Dendritic cell treated with granulocyte-macrophage colony-stimulating factor and Interleukin-4, amounts not matched to agents 40 ng/mL and 50 ng/mL, for 4 days (primary cell): Measurements from ENCODE around the gene KRT33B.
"Not testable (repeated sequence)": the region's sequence is repeated elsewhere in the genome, so short reads cannot be mapped to it uniquely, and the experiment has no call there.

Experiments used
- H3K27ac Mint-ChIP-seq: one replicate; pipeline ENCODE4 v1.8.0; 2022; ENCODE audit warnings: mild to moderate bottlenecking, mixed read lengths
- H3K27me3 Mint-ChIP-seq: one replicate; pipeline ENCODE4 v1.8.0; 2022; ENCODE audit warnings: mild to moderate bottlenecking, mixed read lengths
- H3K36me3 Mint-ChIP-seq: one replicate; pipeline ENCODE4 v1.8.0; 2022; ENCODE audit warnings: low read depth, mixed read lengths
- H3K4me1 Mint-ChIP-seq: one replicate; pipeline ENCODE4 v1.8.0; 2022; ENCODE audit warnings: low read depth, mixed read lengths
- H3K4me3 Mint-ChIP-seq: one replicate; pipeline ENCODE4 v1.8.0; 2022; ENCODE audit warnings: mild to moderate bottlenecking, moderate library complexity, mixed read lengths
- H3K9me3 Mint-ChIP-seq: one replicate; pipeline ENCODE4 v1.8.0; 2022; ENCODE audit warnings: mixed read lengths
- intact Hi-C: fragments of 100-400 bp; cut with micrococcal nuclease; formaldehyde crosslinking; loops from one replicate; pipeline ENCODE4 v1.15.0; 2022

KRT33B gene

DNA sequence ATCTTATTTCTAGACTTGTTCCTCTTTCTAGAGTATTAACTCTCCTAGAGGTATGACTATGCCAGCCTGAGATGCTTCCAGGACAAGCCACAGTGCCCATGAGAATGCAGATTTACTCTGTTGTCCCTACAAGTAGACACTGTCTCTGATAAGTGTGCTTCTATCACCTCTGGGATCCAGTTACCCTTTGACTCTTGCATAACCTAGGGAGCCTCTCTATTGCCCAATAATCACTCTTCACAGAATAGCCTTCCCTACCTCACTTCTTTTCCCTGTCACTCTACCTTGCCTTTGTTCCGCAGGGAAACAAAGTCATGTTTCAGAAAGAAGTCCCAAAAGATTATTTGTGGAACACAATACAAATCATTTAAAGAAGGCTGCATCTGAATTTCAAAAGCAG lies 14.1 kb upstream of the KRT33B start:
- H3K27ac Mint-ChIP-seq = no peak overlapping the region
- intact Hi-C loops = no loop called here
- no peak overlapping the region for H3K4me3 Mint-ChIP-seq
- no peaks in the 10 kb centered on the region for H3K36me3 Mint-ChIP-seq
- H3K9me3 Mint-ChIP-seq = peaks cover 16% of the 10 kb centered on the region
- H3K27me3 Mint-ChIP-seq = peaks cover 14% of the 10 kb centered on the region
- no peaks in the 10 kb centered on the region for H3K4me1 Mint-ChIP-seq

DNA sequence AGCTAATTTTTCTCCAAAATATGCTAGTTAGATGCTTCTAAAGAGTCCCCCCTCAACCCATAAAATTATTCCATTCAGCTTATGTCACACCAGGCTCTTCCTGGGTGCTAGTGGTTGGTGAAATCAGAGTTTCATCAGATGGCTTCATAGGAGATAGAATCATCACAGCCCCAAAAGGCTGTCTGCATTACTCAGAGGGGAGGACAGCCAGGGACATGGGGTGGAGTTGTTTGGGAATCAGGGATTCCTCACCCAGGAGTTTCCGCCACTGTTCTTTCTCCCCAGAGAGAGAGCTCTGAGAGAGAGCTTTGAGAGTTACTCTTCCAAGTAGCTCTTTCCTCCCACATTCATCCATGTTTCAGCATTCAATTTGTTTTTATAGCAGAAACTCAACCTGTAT lies 12.8 kb upstream of the KRT33B start:
- intact Hi-C loops = no loop called here
- H3K27ac Mint-ChIP-seq = no peak overlapping the region
- H3K4me3 Mint-ChIP-seq = no peak overlapping the region
- no peaks in the 10 kb centered on the region for H3K4me1 Mint-ChIP-seq
- no peaks in the 10 kb centered on the region for H3K36me3 Mint-ChIP-seq
- peaks cover 16% of the 10 kb centered on the region for H3K27me3 Mint-ChIP-seq
- peaks cover 13% of the 10 kb centered on the region for H3K9me3 Mint-ChIP-seq

DNA sequence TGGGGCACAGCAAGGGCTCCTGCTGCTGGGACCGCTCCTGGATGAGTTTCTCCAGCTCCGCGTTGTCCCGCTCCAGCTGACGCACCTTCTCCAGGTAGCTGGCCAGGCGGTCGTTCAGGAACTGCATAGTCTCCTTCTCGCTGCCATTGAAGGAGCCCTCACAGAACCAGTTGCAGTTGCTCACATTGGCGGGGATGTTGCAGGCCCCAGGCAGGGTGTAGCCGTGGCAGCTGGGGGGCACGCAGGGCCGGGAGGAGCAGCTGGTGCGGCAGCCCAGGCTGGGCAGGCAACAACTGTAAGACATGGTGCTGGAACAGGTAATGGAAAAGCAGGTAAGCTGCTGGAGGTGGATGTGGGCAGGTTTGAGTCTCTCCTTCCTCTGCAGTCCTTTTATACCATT lies 12.3 kb upstream of the KRT33B start, which contains the start of gene KRT34:
Gene KRT34, minus strand, starts transcription at position 364 of the 400 bp plus-strand sequence. Its CDS starts 60 bp downstream, at position 304.
- H3K27ac Mint-ChIP-seq, H3K4me3 Mint-ChIP-seq, H3K4me1 Mint-ChIP-seq, intact Hi-C loops, H3K36me3 Mint-ChIP-seq, H3K9me3 Mint-ChIP-seq: not testable (repeated sequence)
- H3K27me3 Mint-ChIP-seq = peaks cover 14% of the 10 kb centered on the region

DNA sequence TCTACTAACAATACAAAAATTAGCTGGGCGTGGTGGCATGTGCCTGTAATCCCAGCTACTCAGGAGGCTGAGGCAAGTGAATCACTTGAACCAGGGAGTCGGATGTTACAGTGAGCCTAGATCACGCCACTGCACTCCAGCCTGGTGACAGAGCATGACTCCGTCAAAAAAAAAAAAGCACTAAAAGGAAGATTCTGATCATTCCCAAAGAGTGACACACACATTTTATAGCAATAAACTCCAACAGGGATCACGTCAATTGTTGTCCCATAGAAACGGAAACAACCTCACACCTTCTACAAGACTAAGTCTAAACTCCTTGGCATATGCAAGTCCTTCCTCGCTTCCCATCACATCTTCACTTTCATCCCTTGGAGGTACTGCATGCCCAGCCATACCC lies 10.5 kb upstream of the KRT33B start:
- H3K4me1 Mint-ChIP-seq, H3K36me3 Mint-ChIP-seq, H3K27me3 Mint-ChIP-seq, H3K9me3 Mint-ChIP-seq, intact Hi-C loops, H3K4me3 Mint-ChIP-seq, H3K27ac Mint-ChIP-seq: not testable (repeated sequence)

DNA sequence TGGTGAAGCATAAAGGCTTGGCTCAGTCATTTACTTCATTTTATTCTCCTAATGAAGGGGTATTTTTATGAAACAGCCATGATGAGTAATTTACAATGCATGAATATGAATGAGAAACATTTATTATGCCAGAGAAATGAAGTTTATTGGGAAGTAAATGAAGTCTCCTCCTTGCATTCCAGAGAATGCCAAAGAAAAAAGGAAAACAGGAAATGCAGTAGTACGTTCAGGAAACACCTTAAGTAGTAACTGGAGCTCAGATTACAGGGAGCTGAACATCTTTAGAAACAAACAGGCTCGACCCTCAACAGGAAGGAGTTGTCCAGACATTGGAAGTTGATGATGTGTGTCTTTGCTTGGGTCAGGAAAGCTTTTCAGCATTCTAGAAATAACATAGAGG lies 7.9 kb upstream of the KRT33B start:
- Mint-ChIP-seq H3K36me3 (no peaks in the 10 kb centered on the region), H3K27me3 (peaks cover 14% of the 10 kb centered on the region), H3K4me1 (no peaks in the 10 kb centered on the region), H3K9me3 (no peaks in the 10 kb centered on the region), H3K27ac (no peak overlapping the region), H3K4me3 (no peak overlapping the region)
- intact Hi-C loops = no loop called here

DNA sequence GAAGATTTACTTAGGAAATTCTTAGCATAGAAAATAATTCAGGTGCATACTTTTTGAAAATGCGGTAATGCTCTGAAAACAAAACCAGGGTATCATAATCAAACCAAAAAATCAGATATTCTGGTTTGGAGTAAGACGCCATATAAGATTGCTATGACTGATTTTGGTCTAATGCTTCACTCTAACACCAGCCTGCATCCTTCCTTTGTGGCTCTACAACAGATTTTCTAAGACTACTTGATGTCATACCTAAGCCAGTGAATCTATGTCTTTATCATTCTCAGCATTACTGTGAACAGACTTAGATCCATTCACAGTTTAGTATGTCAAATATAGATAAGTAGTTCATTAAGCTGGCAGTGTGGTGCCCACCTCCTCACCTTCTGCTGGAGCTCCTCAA lies 590 bp downstream of the KRT33B start:
- H3K9me3 Mint-ChIP-seq = no peaks in the 10 kb centered on the region
- peaks cover 7% of the 10 kb centered on the region for H3K27me3 Mint-ChIP-seq
- no peaks in the 10 kb centered on the region for H3K36me3 Mint-ChIP-seq
- intact Hi-C loops = no loop called here
- no peak overlapping the region for H3K27ac Mint-ChIP-seq
- no peaks in the 10 kb centered on the region for H3K4me1 Mint-ChIP-seq
- H3K4me3 Mint-ChIP-seq = no peak overlapping the region

DNA sequence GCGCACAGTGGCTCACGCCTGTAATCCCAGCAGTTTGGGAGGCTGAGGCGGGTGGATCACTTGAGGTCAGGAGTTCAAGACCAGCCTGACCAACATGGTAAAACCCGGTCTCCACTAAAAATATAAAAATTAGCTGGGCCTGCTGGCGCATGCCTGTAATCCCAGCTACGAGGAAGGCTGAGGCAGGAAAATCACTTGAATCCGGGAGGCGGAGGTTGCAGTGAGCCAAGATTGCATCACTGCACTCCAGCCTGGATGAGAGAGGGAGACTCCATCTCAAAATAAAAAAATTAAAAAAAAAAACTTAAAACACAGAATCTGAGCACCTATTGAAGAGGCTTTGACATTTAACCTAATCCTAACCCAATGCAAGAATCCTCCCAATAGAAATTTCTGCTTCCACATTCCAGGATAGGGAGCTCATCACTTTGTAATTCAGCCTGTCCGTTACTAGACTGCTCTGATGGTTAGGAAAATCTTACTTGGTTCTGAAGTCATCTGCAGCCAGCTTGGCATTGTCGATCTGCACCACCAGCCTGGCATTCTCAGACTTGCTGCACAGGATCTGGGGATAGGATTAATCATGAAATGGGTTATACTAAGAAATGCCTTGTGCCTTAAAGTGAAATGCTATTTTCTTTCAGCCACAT lies 2.1 kb downstream of the KRT33B start:
- Mint-ChIP-seq H3K4me3 (no peak overlapping the region), H3K36me3 (no peaks in the 10 kb centered on the region), H3K27ac (no peak overlapping the region), H3K9me3 (no peaks in the 10 kb centered on the region), H3K27me3 (peaks cover 6% of the 10 kb centered on the region), H3K4me1 (no peaks in the 10 kb centered on the region)
- intact Hi-C loops = no loop called here

DNA sequence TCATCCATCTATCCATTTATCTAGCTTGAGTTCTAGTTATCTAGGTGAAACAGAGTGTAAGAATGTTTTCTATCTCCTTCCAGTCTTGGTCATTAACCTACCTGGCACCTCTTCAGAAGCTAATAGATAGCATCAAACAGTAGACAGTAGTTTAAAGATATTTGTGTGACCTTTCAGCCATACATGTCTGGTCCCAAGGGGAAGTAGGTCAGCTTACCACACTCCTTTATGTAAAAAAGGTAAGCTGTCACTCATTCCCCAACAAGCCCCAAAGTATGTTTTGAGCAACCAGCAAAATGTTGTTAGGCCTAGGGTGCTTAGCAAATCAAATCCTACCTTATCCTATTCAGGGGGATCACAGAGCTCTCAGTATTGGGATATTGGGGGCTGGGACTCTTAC lies 3.5 kb downstream of the KRT33B start:
- H3K27me3 Mint-ChIP-seq = peaks cover 4% of the 10 kb centered on the region
- no peaks in the 10 kb centered on the region for H3K9me3 Mint-ChIP-seq
- H3K4me1 Mint-ChIP-seq = no peaks in the 10 kb centered on the region
- no peak overlapping the region for H3K4me3 Mint-ChIP-seq
- H3K27ac Mint-ChIP-seq = no peak overlapping the region
- intact Hi-C loops = no loop called here
- H3K36me3 Mint-ChIP-seq = no peaks in the 10 kb centered on the region

DNA sequence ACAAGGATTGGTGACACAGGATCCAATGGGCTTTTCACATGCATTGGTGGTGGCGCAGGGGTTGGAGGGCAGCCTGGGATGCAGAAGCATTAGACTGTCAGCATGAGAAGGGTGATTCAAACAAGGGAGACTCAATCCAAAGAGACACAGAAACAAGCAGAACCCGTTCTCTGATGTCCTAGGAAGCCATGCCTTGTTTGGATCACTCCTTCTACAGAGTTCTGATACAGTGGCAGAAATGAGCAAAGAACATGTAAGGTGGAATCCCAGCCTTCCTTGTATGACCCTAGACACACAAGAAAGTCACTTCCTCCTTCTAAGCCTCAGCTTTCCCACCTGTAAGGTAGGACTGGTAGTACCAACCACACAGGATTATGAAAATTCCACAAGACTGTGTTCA lies 5.7 kb downstream of the KRT33B start:
- no peaks in the 10 kb centered on the region for H3K4me1 Mint-ChIP-seq
- H3K9me3 Mint-ChIP-seq = no peaks in the 10 kb centered on the region
- no peaks in the 10 kb centered on the region for H3K36me3 Mint-ChIP-seq
- H3K4me3 Mint-ChIP-seq = no peak overlapping the region
- intact Hi-C loops = no loop called here
- H3K27ac Mint-ChIP-seq = no peak overlapping the region
- peaks cover 8% of the 10 kb centered on the region for H3K27me3 Mint-ChIP-seq

DNA sequence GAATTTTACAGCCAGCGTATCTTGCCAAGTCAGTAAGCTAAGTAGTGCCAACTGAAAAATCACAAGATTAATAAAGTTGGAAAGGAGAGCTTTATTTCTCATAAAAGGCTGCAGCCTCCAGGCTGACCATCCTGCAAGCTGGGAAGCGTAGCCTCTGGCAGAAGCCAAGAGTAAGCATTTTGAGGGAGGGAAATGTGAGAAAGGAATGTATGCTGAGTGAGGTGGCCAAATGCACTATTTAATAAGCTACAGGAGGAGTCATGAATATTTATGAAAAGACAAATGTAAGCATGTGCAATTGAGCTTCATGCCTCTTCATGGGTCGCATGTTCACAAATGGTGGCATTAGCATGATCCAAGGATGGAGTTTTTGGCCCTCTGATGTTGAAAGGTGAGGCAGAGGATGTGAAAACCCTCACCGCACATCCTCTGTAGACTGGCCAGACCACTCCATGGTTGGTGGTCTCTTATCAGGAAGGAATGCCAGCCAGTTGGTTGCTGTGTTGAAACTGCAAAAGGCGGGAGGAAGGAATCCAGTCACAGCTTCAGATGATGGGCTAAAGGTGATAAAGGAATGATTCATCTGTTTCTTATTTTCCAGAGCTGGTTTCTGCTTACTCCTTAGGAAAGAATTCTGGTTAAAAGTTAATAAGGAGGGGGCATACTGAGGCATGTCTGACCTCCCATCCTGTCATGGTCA lies 9.2 kb downstream of the KRT33B start:
- Mint-ChIP-seq H3K9me3 (no peaks in the 10 kb centered on the region), H3K4me1 (no peaks in the 10 kb centered on the region), H3K27me3 (peaks cover 11% of the 10 kb centered on the region), H3K27ac (no peak overlapping the region), H3K4me3 (no peak overlapping the region), H3K36me3 (no peaks in the 10 kb centered on the region)
- intact Hi-C loops = no loop called here

DNA sequence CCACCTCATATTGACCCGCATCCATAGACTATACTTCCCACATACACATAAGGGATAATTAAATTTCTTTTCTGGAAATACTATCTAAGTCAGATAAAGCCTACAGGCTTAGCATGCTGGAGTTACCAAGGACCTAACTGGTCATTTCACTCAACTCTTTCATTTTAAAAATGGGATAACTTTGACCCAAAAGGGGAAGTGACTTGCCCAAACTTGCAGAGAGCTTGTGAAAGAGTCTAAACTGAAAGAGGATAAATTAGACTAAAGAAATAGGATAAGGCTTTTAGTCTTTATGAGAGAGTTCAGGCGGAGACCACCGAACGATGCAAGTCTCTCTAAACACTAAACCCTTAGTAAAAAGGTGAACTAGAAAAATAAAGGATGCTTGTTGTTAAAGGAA lies 15.1 kb downstream of the KRT33B start:
- H3K36me3 Mint-ChIP-seq = no peaks in the 10 kb centered on the region
- no peak overlapping the region for H3K27ac Mint-ChIP-seq
- no peaks in the 10 kb centered on the region for H3K4me1 Mint-ChIP-seq
- H3K9me3 Mint-ChIP-seq = no peaks in the 10 kb centered on the region
- peaks cover 9% of the 10 kb centered on the region for H3K27me3 Mint-ChIP-seq
- intact Hi-C loops = no loop called here
- H3K4me3 Mint-ChIP-seq = no peak overlapping the region

DNA sequence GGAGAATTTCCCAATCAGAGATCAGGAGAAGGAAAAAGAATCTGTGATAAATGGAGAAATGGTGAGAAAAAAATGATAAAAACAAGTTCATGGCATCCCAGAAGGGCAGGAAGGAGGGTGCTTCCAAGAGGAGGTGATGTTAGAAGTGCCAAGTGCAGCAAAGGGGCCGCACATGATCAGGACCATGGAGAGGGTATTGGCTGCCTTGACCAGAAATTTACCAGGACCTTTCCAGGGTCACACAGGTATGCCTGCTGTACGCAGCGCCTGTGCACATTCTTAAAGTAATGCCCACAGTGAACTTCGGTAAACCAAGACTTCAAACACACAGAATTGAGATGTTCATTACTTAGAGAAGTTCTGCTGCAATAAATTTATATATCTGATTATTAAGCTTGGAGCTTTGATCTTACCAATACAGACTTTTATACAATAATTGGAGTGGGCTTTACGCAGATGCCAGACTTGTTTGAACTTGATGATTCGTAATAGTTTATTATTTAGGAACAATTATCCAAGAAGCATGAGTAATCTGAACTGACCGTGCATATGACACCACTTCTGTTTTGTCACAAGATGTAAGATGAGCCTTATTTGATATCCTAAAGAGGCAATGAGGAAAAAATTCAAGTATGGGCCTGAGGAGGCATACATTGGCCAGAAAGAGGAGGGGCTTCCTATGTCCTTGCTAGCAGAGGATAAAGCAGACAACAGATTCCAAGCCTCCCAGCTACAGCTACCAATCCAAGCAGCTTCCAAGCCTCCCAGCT lies 16.8 kb downstream of the KRT33B start:
- no peak overlapping the region for H3K27ac Mint-ChIP-seq
- no peaks in the 10 kb centered on the region for H3K4me1 Mint-ChIP-seq
- no peak overlapping the region for H3K4me3 Mint-ChIP-seq
- intact Hi-C loops = no loop called here
- H3K27me3 Mint-ChIP-seq = peaks cover 7% of the 10 kb centered on the region
- no peaks in the 10 kb centered on the region for H3K36me3 Mint-ChIP-seq
- no peaks in the 10 kb centered on the region for H3K9me3 Mint-ChIP-seq

DNA sequence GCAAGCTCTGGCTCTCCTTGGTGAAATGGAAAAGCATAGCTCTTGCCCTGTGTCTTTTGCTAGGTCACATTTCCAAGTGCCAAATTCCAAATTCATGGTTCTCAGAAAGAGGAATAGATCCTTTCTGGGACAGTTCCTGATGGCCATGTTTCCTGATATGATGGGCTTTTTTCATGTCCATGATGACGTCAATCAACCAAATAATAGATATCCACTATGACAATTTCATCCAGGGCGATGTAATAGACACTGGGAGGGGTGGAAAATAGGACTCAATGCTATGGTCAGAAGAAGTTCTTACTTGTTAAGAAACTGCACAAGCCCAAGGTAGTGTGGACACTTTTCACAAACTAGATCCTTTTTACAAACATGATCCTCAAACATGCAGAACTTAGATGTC lies 18.4 kb downstream of the KRT33B start:
- H3K9me3 Mint-ChIP-seq = no peaks in the 10 kb centered on the region
- H3K36me3 Mint-ChIP-seq = no peaks in the 10 kb centered on the region
- no peak overlapping the region for H3K4me3 Mint-ChIP-seq
- intact Hi-C loops = no loop called here
- H3K4me1 Mint-ChIP-seq = no peaks in the 10 kb centered on the region
- no peak overlapping the region for H3K27ac Mint-ChIP-seq
- peaks cover 5% of the 10 kb centered on the region for H3K27me3 Mint-ChIP-seq

DNA sequence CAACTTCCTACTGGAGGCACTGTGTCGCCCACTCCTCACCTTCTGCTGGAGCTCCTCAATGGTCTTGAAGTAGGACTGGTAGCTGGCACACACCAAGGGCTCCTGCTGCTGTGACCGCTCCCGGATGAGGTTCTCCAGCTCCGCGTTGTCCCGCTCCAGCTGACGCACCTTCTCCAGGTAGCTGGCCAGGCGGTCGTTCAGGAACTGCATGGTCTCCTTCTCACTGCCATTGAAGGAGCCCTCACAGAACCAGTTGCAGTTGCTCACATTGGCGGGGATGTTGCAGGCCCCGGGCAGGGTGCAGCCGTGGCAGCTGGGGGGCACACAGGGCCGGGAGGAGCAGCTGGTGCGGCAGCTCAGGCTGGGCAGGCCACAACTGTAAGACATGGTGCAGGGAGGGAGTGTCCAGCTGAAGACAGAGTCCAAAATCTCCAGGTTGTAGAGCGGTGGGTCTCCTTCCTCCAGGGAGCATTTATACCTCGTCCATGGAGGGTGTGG lies 19.2 kb downstream of the KRT33B start, which contains the start of gene KRT33A:
Gene KRT33A, minus strand, starts transcription at position 448 of the 498 bp plus-strand sequence. Its CDS starts 61 bp downstream, at position 387.
- H3K27me3 Mint-ChIP-seq, H3K27ac Mint-ChIP-seq, intact Hi-C loops, H3K4me1 Mint-ChIP-seq, H3K36me3 Mint-ChIP-seq, H3K4me3 Mint-ChIP-seq, H3K9me3 Mint-ChIP-seq: not testable (repeated sequence)
